HG02885 (cell line): Measurements from ENCODE around the gene SRXN1.
"Not testable (repeated sequence)": the region's sequence is repeated elsewhere in the genome, so short reads cannot be mapped to it uniquely, and the experiment has no call there.

Experiments used
- ATAC-seq: cut with Tn5 transposase; IDR thresholded peaks from one replicate; pipeline ENCODE4 v1.9.1; 2021; ENCODE audit warnings: mild to moderate bottlenecking; ENCODE audit not compliant: unreplicated experiment, poor library complexity

SRXN1 gene

GRCh38 chr20:655726-656624, 3.0 kb upstream of the SRXN1 start:
- ATAC-seq: no peak

GRCh38 chr20:654417-654750, 1.4 kb upstream of the SRXN1 start:
- no peak for ATAC-seq

DNA sequence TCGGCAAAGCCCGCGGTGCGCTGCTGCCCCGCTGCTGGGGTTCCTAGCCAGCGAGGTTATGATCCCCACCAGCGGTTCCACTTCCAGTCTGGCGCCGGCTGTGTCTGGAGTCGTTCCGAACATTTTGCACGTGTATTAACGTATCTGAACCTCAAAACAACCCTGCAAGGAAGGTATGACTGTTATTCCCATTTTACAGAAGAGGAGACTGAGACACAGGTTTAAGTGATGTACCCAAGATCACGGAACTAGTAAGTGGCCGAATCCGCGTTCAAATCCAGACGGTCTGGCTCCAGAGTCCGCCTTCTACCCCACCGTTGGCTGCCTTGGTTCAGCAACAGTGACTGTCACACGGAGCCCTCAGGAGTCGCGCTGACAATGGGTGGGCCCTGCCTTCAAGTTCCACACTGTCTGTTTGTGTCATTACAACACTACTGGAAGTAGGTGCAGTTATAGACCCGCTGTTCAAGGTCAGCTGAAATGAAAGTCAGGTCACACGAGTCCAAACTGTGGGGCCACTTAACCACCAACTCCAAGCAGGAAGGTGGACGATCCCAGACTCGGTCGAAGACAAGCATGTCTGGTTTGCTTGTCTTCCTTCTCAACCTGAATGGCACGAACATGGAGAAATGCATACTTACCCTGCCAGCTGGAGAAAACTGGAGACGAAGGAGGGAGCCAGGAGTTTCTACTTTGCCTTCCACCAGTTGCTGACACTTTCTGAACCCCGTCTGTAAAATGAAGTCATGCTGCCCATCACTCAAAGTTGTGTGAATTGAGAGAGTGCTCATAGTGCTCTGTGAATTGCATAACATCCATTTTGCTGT, 803 bp upstream of the SRXN1 start:
- ATAC-seq: no peak

GRCh38 chr20:652615-653109, 338 bp downstream of the SRXN1 start:
- no peak for ATAC-seq

- no peak for ATAC-seq
Observed at GRCh38 chr20:651713-652614, 1.0 kb downstream of the SRXN1 start.

- no peak for ATAC-seq
Observed at GRCh38 chr20:650954-651353, 2.0 kb downstream of the SRXN1 start.

GRCh38 chr20:650281-650680, 2.7 kb downstream of the SRXN1 start:
- no peak for ATAC-seq

- ATAC-seq: no peak
Observed at GRCh38 chr20:647479-648019, 5.5 kb downstream of the SRXN1 start.

DNA sequence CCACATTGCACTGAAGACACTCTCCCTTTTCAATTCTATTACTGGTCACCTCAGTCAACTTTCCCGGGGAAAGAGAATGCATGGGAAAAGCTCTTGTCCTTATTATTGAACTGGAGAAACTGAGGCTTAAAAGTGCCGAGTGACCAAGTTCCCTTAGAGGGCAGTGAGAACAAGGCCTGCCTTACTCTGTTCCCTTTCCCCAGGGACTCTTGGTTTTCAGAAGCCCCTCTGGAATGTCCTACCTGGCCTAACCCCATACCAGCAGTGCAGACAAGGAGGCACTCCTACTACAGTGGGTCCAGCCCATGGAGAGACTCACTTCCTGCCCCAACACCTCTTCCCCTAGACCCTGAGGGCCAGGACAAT, 6.1 kb downstream of the SRXN1 start:
- ATAC-seq: no peak

DNA sequence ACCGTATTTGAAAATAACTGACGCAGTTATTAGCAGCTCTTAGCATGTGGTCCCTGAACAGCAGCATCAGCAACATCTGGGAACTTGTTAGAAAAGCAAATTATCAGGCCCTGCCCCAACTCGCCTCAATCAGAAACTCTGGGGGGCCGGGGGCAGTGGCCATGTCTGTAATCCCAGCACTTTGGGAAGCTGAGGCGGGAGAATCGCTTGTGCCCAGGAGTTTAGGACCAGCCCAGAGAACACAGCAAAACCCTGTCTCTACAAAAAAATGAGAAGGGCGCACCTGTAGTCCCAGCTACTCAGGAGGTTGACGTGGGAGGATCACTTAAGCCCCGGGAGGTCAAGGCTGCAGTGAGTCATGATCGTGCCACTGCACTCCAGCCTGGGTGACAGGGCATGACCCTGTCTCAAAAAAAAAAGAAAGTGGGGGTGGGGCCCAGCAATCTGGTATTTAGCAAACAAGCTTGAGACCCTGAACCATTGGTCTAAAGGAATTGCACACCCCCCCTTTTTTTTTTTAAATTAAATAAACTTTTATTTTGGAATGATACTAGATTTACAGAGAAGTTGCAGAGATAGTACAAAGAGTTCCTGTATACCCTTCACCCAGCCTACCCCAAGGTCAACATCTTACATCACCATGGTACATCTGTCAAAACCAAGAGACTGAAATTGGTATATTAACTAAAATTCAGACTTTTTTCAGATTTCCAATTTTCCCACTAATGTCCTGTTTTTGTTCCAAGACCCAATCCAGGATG, 6.7 kb downstream of the SRXN1 start:
- no peak for ATAC-seq

DNA sequence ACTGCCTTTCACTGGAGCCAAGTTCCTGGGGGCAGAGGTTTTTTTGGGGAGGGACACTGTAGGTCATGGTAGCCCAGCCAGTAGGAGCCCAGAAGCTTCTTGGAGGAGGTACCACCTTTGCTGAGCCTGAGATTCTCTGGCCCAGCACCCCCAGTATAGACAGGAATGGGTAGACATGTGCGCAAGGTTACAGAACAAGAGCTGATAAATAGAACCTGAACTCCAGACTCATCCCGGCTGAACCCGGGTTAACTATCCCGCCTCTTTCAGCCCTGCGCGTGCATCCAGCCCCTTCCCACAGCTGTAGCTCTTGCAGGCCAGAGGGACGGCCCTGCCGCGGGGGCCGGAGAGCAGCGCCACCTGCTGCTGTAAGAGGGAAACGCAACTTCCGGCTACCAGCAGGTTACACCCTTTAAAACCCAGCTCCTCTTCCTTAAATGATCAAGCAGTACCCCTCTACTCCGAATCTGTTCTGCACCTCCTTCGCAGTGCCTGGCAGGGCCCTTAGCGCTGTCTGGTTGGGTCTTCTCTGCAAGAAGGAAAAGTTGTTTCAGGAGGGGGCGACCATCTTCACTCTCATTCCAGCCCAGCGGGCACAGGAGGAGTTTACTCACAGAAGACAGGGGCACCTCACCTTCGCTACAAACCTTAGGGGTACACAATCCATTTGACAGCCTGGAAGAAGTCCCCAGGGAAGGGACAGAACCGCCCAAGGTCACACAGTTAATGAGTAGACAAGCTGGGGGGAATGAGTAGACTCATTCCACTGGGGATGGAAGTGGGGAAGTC, 7.5 kb downstream of the SRXN1 start:
- ATAC-seq: peak; percentile 75

GRCh38 chr20:644692-645317, 8.2 kb downstream of the SRXN1 start:
- no peak for ATAC-seq

GRCh38 chr20:642398-643174, 10.4 kb downstream of the SRXN1 start:
- ATAC-seq: no peak

DNA sequence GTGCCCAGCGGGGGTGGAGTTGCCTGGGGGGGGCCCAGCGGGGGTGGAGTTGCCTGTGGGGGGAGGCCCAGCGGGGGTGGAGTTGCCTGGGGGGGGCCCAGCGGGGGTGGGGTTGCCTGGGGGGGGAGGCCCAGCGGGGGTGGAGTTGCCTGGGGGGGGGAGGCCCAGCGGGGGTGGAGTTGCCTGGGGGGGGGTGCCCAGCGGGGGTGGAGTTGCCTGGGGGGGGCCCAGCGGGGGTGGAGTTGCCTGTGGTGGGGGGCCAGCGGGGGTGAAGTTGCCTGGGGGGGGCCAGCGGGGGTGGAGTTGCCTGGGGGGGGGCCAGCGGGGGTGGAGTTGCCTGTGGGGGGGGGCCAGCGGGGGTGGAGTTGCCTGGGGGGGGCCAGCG, 11.0 kb downstream of the SRXN1 start:
- ATAC-seq: not testable (repeated sequence)

GRCh38 chr20:641516-641875, 11.5 kb downstream of the SRXN1 start:
- ATAC-seq: no peak

DNA sequence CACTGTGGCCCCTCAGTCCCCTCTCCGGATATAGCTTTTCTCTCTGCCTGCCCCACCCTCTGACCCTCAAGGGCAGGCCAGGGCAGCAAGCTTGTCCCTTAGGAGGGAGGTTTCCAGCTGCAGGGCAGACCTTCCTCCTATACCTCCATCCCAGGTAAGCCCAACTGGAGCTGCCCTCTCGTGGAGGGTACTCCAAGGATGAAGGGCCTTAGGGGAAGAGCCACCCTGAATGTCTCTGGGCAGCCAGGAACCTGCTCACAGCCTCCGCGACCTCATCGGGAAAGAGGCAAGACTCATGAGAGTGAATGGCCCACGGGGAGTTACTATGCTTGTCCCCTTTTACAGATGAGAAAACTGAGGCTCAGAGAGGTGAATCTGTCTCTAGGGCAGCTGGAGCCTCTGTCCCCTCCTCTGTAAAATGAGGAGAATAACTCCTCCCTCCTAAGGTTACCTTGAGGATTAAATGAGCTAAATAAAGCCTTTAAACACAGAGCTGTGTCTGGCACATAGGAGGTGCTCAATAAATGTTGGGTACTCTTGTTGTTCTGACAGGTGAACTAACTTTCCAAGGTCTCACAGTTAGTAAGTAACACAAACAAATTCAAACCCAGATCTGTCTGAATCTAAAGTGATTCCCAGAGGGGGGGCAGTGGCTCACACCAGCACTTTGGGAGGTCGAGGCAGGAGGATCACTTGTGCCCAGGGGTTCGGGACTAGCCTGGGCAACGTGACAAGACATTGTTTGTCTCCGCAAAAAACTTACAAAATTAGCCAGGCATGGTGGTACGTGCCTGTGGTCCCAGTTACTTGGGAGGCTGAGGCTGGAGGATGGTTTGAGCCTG, 12.1 kb downstream of the SRXN1 start:
- no peak for ATAC-seq

DNA sequence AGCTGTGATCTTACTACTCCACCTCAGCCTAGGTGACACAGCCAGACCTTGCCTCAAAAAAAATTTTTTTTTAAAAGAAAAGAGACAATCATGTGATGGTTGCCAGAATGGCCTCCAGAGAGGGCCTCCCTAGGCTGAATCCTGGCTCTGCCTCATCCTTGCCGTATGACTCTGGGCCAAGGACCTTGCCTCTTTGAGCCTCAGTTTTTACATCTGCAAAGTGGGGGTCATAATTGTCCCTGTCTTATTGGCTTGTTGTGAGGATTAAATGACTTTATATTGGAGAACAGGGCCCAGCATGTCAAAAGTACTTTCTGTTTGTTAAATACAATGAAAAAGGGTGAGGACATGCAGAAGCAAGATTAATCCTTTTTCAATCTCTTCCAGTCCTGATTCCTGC, 14.4 kb downstream of the SRXN1 start:
- ATAC-seq: no peak
